Non-pigmented ciliary epithelial cell (primary cell): Measurements from ENCODE around the gene FBXL20.
"Not testable (repeated sequence)": the region's sequence is repeated elsewhere in the genome, so short reads cannot be mapped to it uniquely, and the experiment has no call there.

Experiments
- DNase-seq: peaks from one replicate; pipeline ENCODE4 v3.0.0-alpha.2; 2010; ENCODE audit warnings: low read depth

Gene FBXL20

GRCh38 chr17:39380144-39380543 is 21.3 kb downstream of the FBXL20 start:
- no peak for DNase-seq

GRCh38 chr17:39376434-39376833 is 25.0 kb downstream of the FBXL20 start:
- no peak for DNase-seq

GRCh38 chr17:39367805-39368204 is 33.6 kb downstream of the FBXL20 start:
- not testable (repeated sequence) for DNase-seq

- DNase-seq, result no peak
Observed at GRCh38 chr17:39365872-39366271, 35.6 kb downstream of the FBXL20 start.

- peak; percentile 37 for DNase-seq
Observed at GRCh38 chr17:39365242-39365641, 36.2 kb downstream of the FBXL20 start.

GRCh38 chr17:39364236-39365025 is 37.0 kb downstream of the FBXL20 start:
- DNase-seq, result no peak

GRCh38 chr17:39361064-39361463 is 40.4 kb downstream of the FBXL20 start:
- no peak for DNase-seq

- no peak for DNase-seq
Observed at GRCh38 chr17:39360537-39360936, 40.9 kb downstream of the FBXL20 start.

GRCh38 chr17:39359994-39360393 is 41.4 kb downstream of the FBXL20 start:
- DNase-seq, result no peak

- DNase-seq, result no peak
Observed at GRCh38 chr17:39357986-39358385, 43.4 kb downstream of the FBXL20 start.

GRCh38 chr17:39357488-39357887 is 43.9 kb downstream of the FBXL20 start:
- DNase-seq, result no peak

GRCh38 chr17:39352986-39353385 is 48.4 kb downstream of the FBXL20 start:
- no peak for DNase-seq

- no peak for DNase-seq
Observed at GRCh38 chr17:39352511-39352910, 48.9 kb downstream of the FBXL20 start.

- no peak for DNase-seq
Observed at GRCh38 chr17:39351508-39351907, 49.9 kb downstream of the FBXL20 start.

- no peak for DNase-seq
Observed at GRCh38 chr17:39349246-39349645, 52.2 kb downstream of the FBXL20 start.

GRCh38 chr17:39346863-39347262 is 54.6 kb downstream of the FBXL20 start:
- DNase-seq, result not testable (repeated sequence)

GRCh38 chr17:39341541-39341940 is 59.9 kb downstream of the FBXL20 start:
- no peak for DNase-seq

- DNase-seq, result no peak
Observed at GRCh38 chr17:39340731-39341130, 60.7 kb downstream of the FBXL20 start.

GRCh38 chr17:39339272-39339671 is 62.2 kb downstream of the FBXL20 start:
- no peak for DNase-seq

GRCh38 chr17:39337649-39338048 is 63.8 kb downstream of the FBXL20 start:
- DNase-seq, result not testable (repeated sequence)

GRCh38 chr17:39335704-39336223 is 65.7 kb downstream of the FBXL20 start:
- DNase-seq, result no peak

GRCh38 chr17:39334008-39334744 is 67.2 kb downstream of the FBXL20 start:
- DNase-seq, result not testable (repeated sequence)

- DNase-seq, result no peak
Observed at GRCh38 chr17:39332092-39332491, 69.3 kb downstream of the FBXL20 start.
